OCI-LY1 (cell line): ENCODE measurements around the gene EID2.

Experiments
- EZH2 ChIP-seq: fragments of 200-600 bp; sonication (generic), shearing (Covaris generic); IDR thresholded peaks from 2 replicates; pipeline ENCODE4 v1.8.0; 2017; ENCODE audit warnings: borderline replicate concordance, mixed run types, mild to moderate bottlenecking, antibody characterized with exemption, low read length, moderate library complexity, mixed read lengths
- TF ChIP-seq, protein P1 (sequence below): fragments of 200-600 bp; sonication (generic), shearing (Covaris generic); IDR thresholded peaks from 2 replicates; pipeline ENCODE4 v1.5.1; 2017; ENCODE audit warnings: mild to moderate bottlenecking, antibody characterized with exemption, low read length, moderate library complexity, mixed read lengths

- TF ChIP-seq, protein P1, sequence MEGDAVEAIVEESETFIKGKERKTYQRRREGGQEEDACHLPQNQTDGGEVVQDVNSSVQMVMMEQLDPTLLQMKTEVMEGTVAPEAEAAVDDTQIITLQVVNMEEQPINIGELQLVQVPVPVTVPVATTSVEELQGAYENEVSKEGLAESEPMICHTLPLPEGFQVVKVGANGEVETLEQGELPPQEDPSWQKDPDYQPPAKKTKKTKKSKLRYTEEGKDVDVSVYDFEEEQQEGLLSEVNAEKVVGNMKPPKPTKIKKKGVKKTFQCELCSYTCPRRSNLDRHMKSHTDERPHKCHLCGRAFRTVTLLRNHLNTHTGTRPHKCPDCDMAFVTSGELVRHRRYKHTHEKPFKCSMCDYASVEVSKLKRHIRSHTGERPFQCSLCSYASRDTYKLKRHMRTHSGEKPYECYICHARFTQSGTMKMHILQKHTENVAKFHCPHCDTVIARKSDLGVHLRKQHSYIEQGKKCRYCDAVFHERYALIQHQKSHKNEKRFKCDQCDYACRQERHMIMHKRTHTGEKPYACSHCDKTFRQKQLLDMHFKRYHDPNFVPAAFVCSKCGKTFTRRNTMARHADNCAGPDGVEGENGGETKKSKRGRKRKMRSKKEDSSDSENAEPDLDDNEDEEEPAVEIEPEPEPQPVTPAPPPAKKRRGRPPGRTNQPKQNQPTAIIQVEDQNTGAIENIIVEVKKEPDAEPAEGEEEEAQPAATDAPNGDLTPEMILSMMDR, result no peak
- no peak for TF ChIP-seq EZH2
Measured at GRCh38 chr19:39543477-39543857, 3.5 kb upstream of the EID2 start.
